ENCODE results near the gene POLRMT. TPM values are rescaled to one million over a fixed set of nuclear protein-coding genes. Genes with fewer than 3 reads are reported as not detected.
"Not testable (repeated sequence)": the region's sequence is repeated elsewhere in the genome, so short reads cannot be mapped to it uniquely, and the experiment has no call there.

POLRMT gene
- total RNA-seq, 4 donors from 2014 or later, result 37.8 to 61.1 (median 46.9) TPM

GRCh38 chr19:676007-676338, 42.6 kb upstream of the POLRMT start:
- TF ChIP-seq CTCF (IDR thresholded peaks at IDR 0.05) (no peak), POLR2A (IDR thresholded peaks at IDR 0.05) (no peak)
- no peak for DNase-seq (ENCODE audit: low spot score in 2 of 2)
- 11% methylated on average over 10 to 19 of the region's 31 CpGs for WGBS, 2 donors
- no peak overlapping the region for H3K4me3 ChIP-seq (ENCODE audit: low read depth, poor library complexity, severe bottlenecking)
- intact Hi-C loops (cut with DNase I; ENCODE audit: low total_unique reads), result no loop called here

DNA sequence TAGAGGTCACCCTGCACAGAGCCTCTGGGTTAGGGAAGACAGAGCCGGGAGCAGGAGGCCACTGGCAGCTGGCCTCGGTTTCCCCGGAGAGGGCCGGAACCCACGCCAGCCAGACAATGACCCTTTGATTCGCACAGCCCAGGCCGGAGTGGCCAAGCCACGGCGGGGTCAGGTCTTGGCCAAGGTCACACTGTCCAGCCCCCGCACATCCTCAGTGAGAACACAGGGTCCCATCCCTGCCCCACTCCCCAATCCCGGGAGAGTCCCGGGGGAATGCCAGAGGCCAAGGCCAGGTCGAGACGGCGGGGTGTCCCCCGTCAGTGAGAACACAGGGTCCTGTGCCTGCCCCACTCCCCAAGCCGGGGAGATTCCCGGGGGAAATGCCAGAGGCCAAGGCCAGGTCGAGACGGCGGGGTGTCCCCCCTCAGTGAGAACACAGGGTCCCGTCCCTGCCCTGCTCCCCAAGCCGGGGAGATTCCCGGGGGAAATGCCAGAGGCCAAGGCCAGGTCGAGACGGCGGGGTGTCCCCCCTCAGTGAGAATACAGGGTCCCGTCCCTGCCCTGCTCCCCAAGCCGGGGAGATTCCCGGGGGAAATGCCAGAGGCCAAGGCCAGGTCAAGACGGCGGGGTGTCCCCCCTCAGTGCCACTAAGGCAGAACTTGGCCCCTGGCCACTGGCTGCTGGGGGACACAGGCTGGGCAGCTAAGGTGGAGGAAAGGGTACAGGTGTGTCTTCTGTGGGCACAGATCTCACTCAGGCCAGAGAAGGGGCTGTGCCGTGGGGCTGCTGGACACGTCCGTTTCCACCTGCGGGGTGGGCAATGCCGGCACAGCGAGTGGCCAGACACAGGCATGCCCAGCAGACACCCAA, 41.2 kb upstream of the POLRMT start:
- intact Hi-C loops (cut with DNase I; ENCODE audit: low total_unique reads), result no loop called here
- DNase-seq (ENCODE audit: low spot score in 2 of 2), result no peak
- no peak overlapping the region for H3K4me3 ChIP-seq (ENCODE audit: low read depth, poor library complexity, severe bottlenecking)
- 61 to 68% methylated on average over 27 to 38 of the region's 38 CpGs for WGBS, 2 donors
- TF ChIP-seq CTCF (IDR thresholded peaks at IDR 0.05) (no peak), POLR2A (IDR thresholded peaks at IDR 0.05) (no peak)

GRCh38 chr19:670609-671075, 37.3 kb upstream of the POLRMT start:
- no peak overlapping the region for H3K4me3 ChIP-seq (ENCODE audit: low read depth, poor library complexity, severe bottlenecking)
- TF ChIP-seq POLR2A (IDR thresholded peaks at IDR 0.05) (no peak), CTCF (IDR thresholded peaks at IDR 0.05) (no peak)
- 74 to 79% methylated on average over 9 of the region's 9 CpGs for WGBS, 2 donors
- no peak for DNase-seq (ENCODE audit: low spot score in 2 of 2)
- intact Hi-C loops (cut with DNase I; ENCODE audit: low total_unique reads), result no loop called here

DNA sequence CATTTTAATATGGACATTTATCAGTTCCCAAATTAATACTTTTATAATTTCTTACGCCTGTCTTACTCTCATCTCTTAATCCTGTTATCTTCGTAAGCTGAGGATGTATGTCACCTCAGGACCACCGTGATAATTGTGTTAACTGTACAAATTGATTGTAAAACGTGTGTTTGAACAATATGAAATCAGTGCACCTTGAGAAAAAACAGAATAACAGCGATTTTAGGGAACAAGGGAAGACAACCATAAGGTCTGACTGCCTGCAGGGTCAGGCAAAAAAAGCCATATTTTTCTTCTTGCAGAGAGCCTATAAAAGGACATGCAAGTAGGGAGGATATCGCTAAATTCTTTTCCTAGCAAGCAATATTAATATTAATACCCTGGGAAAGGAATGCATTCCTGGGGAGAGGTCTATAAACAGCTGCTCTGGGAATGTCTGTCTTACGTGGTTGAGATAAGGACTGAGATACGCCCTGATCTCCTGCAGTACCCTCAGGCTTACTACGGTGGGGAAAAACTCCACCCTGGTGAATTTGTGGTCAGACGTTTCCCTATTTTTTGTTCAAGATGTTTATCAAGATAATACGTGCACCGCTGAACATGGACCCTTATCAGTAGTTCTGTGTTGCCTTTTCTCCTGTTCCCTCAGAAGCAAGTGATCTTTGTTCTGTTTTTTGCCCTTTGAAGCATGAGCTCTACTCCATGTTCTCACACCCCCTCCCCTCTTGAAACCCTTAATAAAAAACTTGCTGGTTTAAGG, 35.5 kb upstream of the POLRMT start:
- intact Hi-C loops (cut with DNase I; ENCODE audit: low total_unique reads), result not testable (repeated sequence)
- WGBS, 2 donors, result 63 to 64% methylated on average over 12 of the region's 12 CpGs

DNA sequence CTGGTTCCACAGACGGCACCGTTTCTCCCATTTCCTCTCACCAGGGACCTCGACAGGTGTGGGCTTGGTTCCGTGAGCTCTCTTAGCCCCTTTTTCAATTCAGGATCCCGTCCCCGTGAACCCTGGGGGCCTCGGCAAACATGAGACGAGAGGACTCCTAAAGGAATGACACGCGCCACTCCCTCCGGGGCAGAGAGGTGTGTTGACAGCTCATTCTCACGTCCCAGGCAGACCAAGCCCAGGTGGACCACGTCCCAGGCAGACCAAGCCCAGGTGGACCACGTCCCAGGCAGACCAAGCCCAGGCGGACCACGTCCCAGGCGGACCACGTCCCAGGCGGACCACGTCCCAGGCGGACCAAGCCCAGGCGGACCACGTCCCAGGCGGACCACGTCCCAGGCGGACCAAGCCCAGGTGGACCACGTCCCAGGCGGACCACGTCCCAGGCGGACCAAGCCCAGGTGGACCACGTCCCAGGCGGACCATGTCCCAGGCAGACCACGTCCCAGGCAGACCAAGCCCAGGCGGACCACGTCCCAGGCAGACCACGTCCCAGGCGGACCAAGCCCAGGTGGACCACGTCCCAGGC, 33.7 kb upstream of the POLRMT start:
- H3K4me3 ChIP-seq (ENCODE audit: low read depth, poor library complexity, severe bottlenecking); DNase-seq (ENCODE audit: low spot score in 2 of 2); intact Hi-C loops (cut with DNase I; ENCODE audit: low total_unique reads): not testable (repeated sequence)
- WGBS, 2 donors, result 84 to 94% methylated on average over 21 of the region's 38 CpGs

More for the DNA sequence above, 35.5 kb upstream of the POLRMT start:
- H3K4me3 ChIP-seq (ENCODE audit: low read depth, poor library complexity, severe bottlenecking); DNase-seq (ENCODE audit: low spot score in 2 of 2): not testable (repeated sequence)

DNA sequence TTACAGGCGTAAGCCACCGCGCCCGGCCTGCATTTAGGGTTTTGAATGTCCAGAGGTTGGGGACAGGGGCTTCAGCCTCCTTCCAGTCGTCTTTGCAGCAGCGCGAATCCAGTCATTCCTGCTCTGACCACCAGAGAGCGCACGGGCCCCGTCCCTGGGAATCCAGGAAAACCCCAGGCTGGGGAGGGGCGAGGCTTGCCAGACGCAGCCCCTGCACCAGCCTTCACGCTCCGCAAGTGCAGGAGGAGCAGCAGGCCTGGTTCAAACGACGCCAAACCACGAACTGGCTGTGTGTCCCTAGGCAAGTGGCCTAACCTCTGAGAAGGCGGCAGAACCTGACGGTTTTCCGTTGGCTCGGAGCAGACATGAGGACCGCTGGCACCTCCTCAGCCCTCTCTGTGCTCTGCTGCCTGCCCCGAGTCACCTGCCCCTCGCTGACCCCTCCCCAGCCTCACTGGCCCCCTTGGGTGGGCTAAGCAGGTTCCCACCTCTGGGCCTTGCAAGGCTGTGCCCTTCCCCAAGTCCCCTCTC, 31.6 kb upstream of the POLRMT start:
- intact Hi-C loops (cut with DNase I; ENCODE audit: low total_unique reads), result loop anchor here (2.0 to 5.0 kb wide), 2 partner anchors 70 to 93 kb away; partner anchors contain the start of gene BSG
- TF ChIP-seq POLR2A (IDR thresholded peaks at IDR 0.05) (no peak), CTCF (IDR thresholded peaks at IDR 0.05) (peak in 1 of 3 donors; percentile 88)
- H3K4me3 ChIP-seq (ENCODE audit: low read depth, poor library complexity, severe bottlenecking), result no peak overlapping the region
- peak; percentile 59 to 96 for DNase-seq (ENCODE audit: low spot score in 2 of 2)
- WGBS, 2 donors, result 5 to 10% methylated on average over 23 to 24 of the region's 24 CpGs
